ENCODE measurements around the gene WWC2.
"Not testable (repeated sequence)": the region's sequence is repeated elsewhere in the genome, so short reads cannot be mapped to it uniquely, and the experiment has no call there.

Gene WWC2

DNA sequence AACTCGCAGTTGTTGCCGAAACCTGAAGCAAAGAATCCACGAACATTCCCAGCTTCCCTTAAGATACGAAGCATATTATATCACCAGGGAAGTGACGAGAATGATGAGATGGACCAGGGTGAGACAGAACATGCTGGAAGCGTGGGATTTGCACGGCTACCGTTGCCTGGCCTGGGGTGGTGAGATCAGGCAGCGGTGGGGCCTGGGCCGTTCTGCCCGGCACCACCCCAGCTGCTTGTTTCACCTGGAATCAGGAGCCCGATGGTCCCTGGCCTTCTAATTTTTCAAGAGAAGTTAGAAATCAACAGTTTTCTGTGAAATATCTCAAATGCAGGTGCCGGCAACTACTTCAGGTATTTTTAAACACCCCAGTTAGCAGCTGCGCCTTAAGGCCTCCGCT, 215.3 kb downstream of the WWC2 start:
- H3K36me3 ChIP-seq (ENCODE audit: control insufficient read depth, insufficient read depth, low read length) = peaks cover 18% of the 10 kb centered on the region

DNA sequence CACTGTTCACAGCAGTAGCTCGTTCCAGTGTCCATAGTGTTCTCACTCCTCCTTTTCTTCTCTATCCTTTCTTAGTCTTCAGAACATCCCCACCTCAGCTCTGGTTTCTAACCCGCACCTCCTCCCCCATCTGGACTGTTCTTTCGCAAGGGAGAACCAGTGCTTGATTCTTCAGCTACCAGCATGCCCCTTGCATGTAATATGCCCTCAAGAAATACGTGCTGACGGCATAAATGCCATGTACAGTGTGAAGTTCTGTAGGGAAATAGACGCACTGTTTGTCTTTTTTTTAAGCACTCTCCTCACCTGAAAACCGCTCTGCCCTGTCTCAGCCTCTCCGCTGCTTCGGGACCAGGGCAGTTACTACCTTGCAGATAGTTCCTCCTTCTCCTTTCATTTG, 215.7 kb downstream of the WWC2 start:
- Histone ChIP-seq H3K4me1 (ENCODE audit: control insufficient read depth, insufficient read depth, low read length) (no peaks in the 10 kb centered on the region), H3K27me3 (ENCODE audit: control insufficient read depth, insufficient read depth, low read length) (no peaks in the 10 kb centered on the region), H3K9me3 (ENCODE audit: control insufficient read depth, insufficient read depth, low read length) (no peaks in the 10 kb centered on the region), H3K36me3 (ENCODE audit: control insufficient read depth, insufficient read depth, low read length) (peaks cover 18% of the 10 kb centered on the region), H3K4me3 (ENCODE audit: low read depth, low read length) (no peak overlapping the region), H3K9ac (ENCODE audit: low read depth, low read length) (no peak overlapping the region)

More for the DNA sequence above, 215.3 kb downstream of the WWC2 start:
- Histone ChIP-seq H3K27me3 (ENCODE audit: control insufficient read depth, insufficient read depth, low read length) (no peaks in the 10 kb centered on the region), H3K9me3 (ENCODE audit: control insufficient read depth, insufficient read depth, low read length) (no peaks in the 10 kb centered on the region), H3K4me1 (ENCODE audit: control insufficient read depth, insufficient read depth, low read length) (no peaks in the 10 kb centered on the region), H3K9ac (ENCODE audit: low read depth, low read length) (no peak overlapping the region), H3K4me3 (ENCODE audit: low read depth, low read length) (no peak overlapping the region)

DNA sequence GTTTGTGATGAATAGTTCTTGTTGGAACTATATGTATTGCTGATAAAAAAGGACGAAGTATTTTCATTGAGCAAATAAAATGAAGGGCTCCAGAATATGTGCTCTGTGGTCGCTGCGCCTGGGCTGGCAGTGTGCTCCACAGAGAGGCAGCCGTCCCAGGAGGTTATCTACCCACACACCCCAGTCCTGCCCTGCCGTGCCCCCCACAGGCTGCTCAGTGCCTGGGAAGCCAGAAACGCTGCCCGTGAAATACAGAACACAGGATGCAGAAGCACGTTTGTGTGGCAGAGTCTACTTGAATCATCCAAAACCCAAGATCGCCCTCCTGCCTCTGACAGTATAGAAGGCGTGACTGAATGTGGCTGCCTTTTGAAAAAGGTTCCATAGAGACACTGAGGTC, 219.6 kb downstream of the WWC2 start:
- no peak overlapping the region for H3K9ac ChIP-seq (ENCODE audit: low read depth, low read length)
- peaks cover 5% of the 10 kb centered on the region for H3K36me3 ChIP-seq (ENCODE audit: control insufficient read depth, insufficient read depth, low read length)
- no peak overlapping the region for H3K4me3 ChIP-seq (ENCODE audit: low read depth, low read length)
- no peaks in the 10 kb centered on the region for H3K27me3 ChIP-seq (ENCODE audit: control insufficient read depth, insufficient read depth, low read length)
- no peaks in the 10 kb centered on the region for H3K9me3 ChIP-seq (ENCODE audit: control insufficient read depth, insufficient read depth, low read length)
- no peaks in the 10 kb centered on the region for H3K4me1 ChIP-seq (ENCODE audit: control insufficient read depth, insufficient read depth, low read length)

DNA sequence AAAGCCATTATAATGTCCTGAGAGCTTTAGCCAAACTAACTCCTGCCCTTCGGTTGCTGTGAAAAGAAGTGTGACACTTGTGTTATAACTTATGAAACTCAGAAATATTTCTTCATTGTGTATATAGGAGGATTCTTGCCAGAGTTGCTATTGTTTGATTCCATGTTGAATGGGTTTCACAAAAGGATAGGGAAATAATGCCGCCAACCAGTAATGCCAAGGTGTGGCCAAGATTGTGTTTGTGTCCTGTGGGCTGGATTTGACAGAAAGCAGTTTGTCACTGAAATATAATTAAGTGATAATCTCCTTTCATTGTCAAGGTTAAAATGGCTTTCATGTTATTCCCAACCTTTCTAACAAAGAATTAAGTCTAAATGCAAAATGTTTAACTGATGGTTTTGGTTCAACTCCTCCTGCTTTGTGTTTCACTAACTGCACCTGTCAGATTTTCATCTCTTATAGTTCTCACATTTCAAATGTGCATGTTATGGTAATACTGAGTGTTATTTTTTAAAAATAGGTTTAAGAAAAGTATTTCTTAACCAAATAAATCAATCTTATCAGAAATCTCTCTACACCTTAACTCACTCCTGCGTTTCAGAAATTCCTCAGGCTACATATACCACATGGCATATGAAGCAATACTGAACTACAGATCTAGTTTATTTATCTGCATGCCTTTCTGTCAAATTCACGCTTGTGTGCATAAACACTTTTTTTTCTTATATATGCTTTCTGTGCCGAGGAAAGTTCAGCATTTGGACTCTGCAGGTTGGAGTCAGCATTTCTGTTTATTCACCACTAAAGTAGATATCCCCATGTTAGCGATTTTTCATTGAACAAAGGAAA, 221.4 kb downstream of the WWC2 start, which contains the start of gene CLDN22:
TSS of gene CLDN22 (minus strand) at position 66 of the 849 bp plus-strand sequence. CDS start at position 8, 58 bp downstream.
- H3K4me3 ChIP-seq (ENCODE audit: low read depth, low read length) = no peak within 1 kb of the TSS
- H3K36me3 ChIP-seq (ENCODE audit: control insufficient read depth, insufficient read depth, low read length) = peaks cover 3% of the 10 kb centered on the region
- no peaks in the 10 kb centered on the region for H3K9me3 ChIP-seq (ENCODE audit: control insufficient read depth, insufficient read depth, low read length)
- H3K9ac ChIP-seq (ENCODE audit: low read depth, low read length) = no peak within 1 kb of the TSS
- H3K27me3 ChIP-seq (ENCODE audit: control insufficient read depth, insufficient read depth, low read length) = no peaks in the 10 kb centered on the region
- no peaks in the 10 kb centered on the region for H3K4me1 ChIP-seq (ENCODE audit: control insufficient read depth, insufficient read depth, low read length)

DNA sequence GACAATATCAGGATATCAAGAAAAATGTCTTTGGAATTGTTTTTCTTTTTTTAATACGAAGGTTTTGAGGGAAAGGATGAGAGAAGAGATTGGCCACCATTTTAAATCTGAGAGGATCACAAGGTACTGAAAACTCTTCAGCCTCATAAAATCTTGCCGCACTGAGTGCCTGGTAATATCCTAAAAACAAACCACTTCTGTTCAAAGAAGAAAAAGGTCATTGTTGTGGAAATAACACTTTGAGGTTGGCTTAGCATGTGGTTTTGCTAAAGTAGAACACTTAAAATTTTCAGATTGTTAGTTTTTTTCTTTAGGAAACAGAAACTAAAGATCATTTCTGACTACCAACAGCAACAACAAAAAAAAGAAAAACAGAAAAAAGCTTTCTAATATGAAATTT, 222.0 kb downstream of the WWC2 start:
- Histone ChIP-seq H3K4me1 (ENCODE audit: control insufficient read depth, insufficient read depth, low read length) (no peaks in the 10 kb centered on the region), H3K36me3 (ENCODE audit: control insufficient read depth, insufficient read depth, low read length) (no peaks in the 10 kb centered on the region), H3K27me3 (ENCODE audit: control insufficient read depth, insufficient read depth, low read length) (no peaks in the 10 kb centered on the region), H3K4me3 (ENCODE audit: low read depth, low read length) (no peak overlapping the region), H3K9ac (ENCODE audit: low read depth, low read length) (no peak overlapping the region), H3K9me3 (ENCODE audit: control insufficient read depth, insufficient read depth, low read length) (no peaks in the 10 kb centered on the region)

DNA sequence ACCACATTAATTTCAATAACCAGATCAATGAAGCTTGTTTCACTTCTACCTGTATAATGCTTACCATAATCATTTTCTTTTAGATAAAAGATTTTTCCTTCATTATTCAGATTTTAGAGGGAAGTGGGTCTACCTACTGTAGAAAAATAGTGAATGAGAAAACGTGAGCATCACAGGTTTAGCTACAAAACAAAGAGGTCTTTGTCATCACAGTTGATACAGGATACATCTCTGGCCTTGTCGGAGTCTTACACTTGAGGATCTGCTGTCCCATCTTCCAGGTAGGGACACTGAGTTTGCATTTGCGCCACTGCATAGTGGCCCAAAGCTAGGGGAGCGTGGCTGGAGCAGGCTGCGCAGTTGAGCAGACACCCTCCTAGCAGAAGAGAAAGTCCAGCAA, 222.5 kb downstream of the WWC2 start:
- Histone ChIP-seq H3K36me3 (ENCODE audit: control insufficient read depth, insufficient read depth, low read length) (no peaks in the 10 kb centered on the region), H3K27me3 (ENCODE audit: control insufficient read depth, insufficient read depth, low read length) (no peaks in the 10 kb centered on the region), H3K9me3 (ENCODE audit: control insufficient read depth, insufficient read depth, low read length) (no peaks in the 10 kb centered on the region), H3K4me1 (ENCODE audit: control insufficient read depth, insufficient read depth, low read length) (no peaks in the 10 kb centered on the region), H3K4me3 (ENCODE audit: low read depth, low read length) (no peak overlapping the region), H3K9ac (ENCODE audit: low read depth, low read length) (no peak overlapping the region)

DNA sequence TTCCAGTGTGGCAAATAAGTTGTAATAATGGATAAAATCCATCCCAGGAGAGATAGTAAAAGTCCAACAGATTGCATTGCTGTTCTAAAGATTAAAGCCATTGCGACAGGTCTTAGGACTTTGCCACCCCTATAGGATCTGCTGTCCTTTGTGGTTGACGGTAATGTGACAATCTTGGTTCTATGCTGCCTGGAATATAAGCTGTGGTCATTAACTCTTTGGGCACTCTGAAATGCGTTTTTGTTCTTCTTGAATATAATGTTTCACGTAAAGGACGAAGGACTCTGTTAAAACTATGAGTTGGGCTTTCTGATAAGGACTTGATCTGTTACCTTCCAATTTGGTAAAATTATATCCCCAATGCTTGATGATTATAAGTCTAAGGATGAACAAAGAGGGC, 223.3 kb downstream of the WWC2 start, which contains the start of gene CLDN24:
TSS of gene CLDN24 (minus strand) at position 101 of the 400 bp plus-strand sequence. CDS start at position 101, 0 bp downstream.
- H3K9me3 ChIP-seq (ENCODE audit: control insufficient read depth, insufficient read depth, low read length) = no peaks in the 10 kb centered on the region
- H3K4me1 ChIP-seq (ENCODE audit: control insufficient read depth, insufficient read depth, low read length) = no peaks in the 10 kb centered on the region
- no peaks in the 10 kb centered on the region for H3K36me3 ChIP-seq (ENCODE audit: control insufficient read depth, insufficient read depth, low read length)
- H3K4me3 ChIP-seq (ENCODE audit: low read depth, low read length) = no peak within 1 kb of the TSS
- H3K9ac ChIP-seq (ENCODE audit: low read depth, low read length) = no peak within 1 kb of the TSS
- no peaks in the 10 kb centered on the region for H3K27me3 ChIP-seq (ENCODE audit: control insufficient read depth, insufficient read depth, low read length)

DNA sequence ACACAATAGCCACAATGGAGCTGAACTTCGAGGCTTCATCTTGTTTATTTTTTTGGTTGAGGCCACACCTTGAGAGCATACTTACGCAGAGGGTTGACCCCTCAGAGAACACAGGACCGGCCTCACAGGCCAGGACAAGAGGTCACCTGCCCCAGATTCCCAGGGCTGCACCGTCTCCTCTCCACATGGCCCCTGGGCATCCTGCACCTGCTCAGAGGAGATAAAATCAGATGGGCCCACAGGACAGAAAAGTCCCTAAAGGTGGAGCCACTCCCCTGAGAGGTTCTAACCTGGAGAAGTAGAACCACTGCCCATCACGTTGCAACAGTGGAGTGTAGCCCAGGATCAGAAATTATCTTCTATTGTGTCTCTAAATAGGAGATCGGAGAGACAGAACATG, 224.2 kb downstream of the WWC2 start:
- H3K27me3 ChIP-seq (ENCODE audit: control insufficient read depth, insufficient read depth, low read length) = no peaks in the 10 kb centered on the region

DNA sequence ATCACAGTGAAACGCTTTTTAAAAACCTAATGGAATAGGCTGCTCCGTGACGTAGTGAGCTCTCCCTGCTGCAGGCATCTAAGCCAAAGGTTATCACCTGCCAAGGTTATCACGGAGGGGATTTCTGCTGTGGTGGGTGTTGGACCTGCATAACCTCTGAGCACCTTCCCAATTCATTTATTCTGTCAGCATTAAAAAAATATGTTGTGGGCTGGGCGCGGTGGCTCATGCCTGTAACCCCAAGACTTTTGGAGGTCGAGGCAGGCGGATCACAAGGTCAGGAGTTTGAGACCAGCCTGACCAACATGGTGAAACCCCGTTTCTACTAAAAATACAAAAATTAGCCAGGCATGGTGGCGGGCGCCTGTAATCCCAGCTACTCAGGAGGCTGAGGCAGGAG, 225.0 kb downstream of the WWC2 start:
- not testable (repeated sequence) for H3K27me3 ChIP-seq (ENCODE audit: control insufficient read depth, insufficient read depth, low read length); H3K4me1 ChIP-seq (ENCODE audit: control insufficient read depth, insufficient read depth, low read length); H3K4me3 ChIP-seq (ENCODE audit: low read depth, low read length); H3K9me3 ChIP-seq (ENCODE audit: control insufficient read depth, insufficient read depth, low read length); H3K36me3 ChIP-seq (ENCODE audit: control insufficient read depth, insufficient read depth, low read length); H3K9ac ChIP-seq (ENCODE audit: low read depth, low read length)

More for the DNA sequence above, 224.2 kb downstream of the WWC2 start:
- Histone ChIP-seq H3K4me3 (ENCODE audit: low read depth, low read length) (no peak overlapping the region), H3K4me1 (ENCODE audit: control insufficient read depth, insufficient read depth, low read length) (no peaks in the 10 kb centered on the region), H3K36me3 (ENCODE audit: control insufficient read depth, insufficient read depth, low read length) (no peaks in the 10 kb centered on the region), H3K9ac (ENCODE audit: low read depth, low read length) (no peak overlapping the region), H3K9me3 (ENCODE audit: control insufficient read depth, insufficient read depth, low read length) (no peaks in the 10 kb centered on the region)

DNA sequence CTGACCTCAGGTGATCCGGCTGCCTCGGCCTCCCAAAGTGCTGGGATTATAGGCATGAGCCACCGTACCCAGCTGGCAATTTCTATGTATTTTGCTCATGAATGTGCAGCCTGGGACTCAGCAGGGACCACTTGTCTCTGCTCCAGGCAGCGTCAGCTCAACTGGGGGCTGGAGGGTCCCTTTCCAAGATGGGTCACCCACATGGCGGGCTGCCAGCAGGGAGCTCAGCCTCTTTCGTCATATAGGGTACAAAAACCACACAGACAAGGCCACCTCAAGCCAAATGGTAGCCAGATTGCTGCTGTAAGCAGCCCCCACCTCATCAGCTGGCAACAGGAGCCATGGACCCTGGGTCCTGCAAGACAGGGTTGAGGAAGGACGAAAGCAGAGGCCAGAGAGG, 225.6 kb downstream of the WWC2 start:
- H3K27me3 ChIP-seq (ENCODE audit: control insufficient read depth, insufficient read depth, low read length) = no peaks in the 10 kb centered on the region
- H3K36me3 ChIP-seq (ENCODE audit: control insufficient read depth, insufficient read depth, low read length) = no peaks in the 10 kb centered on the region
- no peaks in the 10 kb centered on the region for H3K4me1 ChIP-seq (ENCODE audit: control insufficient read depth, insufficient read depth, low read length)
- no peaks in the 10 kb centered on the region for H3K9me3 ChIP-seq (ENCODE audit: control insufficient read depth, insufficient read depth, low read length)
- no peak overlapping the region for H3K9ac ChIP-seq (ENCODE audit: low read depth, low read length)
- no peak overlapping the region for H3K4me3 ChIP-seq (ENCODE audit: low read depth, low read length)

DNA sequence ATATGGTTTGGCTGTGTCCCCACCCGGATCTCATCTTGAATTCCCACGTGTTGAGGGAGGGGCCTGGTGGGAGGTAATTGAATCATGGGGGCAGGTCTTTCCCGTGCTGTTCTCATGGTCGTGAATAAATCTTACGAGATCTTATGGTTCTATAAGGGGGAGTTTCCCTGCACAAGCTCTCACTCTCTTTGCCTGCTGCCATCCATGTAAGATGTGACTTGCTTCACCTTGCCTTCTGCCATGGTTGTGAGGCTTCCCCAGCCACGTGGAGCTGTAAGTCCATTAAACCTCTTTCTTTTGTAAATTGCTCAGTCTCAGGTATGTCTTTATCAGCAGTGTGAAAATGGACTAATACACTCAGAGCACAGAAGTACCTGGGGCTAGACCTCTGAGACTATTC, 227.3 kb downstream of the WWC2 start:
- not testable (repeated sequence) for H3K4me3 ChIP-seq (ENCODE audit: low read depth, low read length); H3K9ac ChIP-seq (ENCODE audit: low read depth, low read length); H3K27me3 ChIP-seq (ENCODE audit: control insufficient read depth, insufficient read depth, low read length); H3K9me3 ChIP-seq (ENCODE audit: control insufficient read depth, insufficient read depth, low read length); H3K4me1 ChIP-seq (ENCODE audit: control insufficient read depth, insufficient read depth, low read length); H3K36me3 ChIP-seq (ENCODE audit: control insufficient read depth, insufficient read depth, low read length)

DNA sequence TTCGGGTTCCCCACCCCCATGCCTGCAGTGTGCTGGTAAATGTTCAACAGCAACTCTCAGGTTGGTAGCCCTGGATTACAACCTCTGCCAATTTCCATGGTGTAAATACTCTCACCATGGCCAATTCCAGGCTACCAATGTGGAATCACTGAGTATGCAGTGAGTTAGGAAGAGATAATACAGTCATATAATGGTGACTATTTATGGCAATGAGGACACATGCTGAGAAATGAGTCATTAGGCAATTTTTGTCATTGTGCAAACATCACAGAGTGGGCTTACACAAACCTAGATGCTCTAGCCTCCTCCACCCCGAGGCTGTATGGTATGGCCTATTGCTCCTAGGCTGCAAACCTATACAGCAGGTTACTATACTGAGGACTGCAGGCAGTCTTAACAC, 227.8 kb downstream of the WWC2 start:
- Histone ChIP-seq H3K9me3 (ENCODE audit: control insufficient read depth, insufficient read depth, low read length) (no peaks in the 10 kb centered on the region), H3K4me1 (ENCODE audit: control insufficient read depth, insufficient read depth, low read length) (no peaks in the 10 kb centered on the region), H3K36me3 (ENCODE audit: control insufficient read depth, insufficient read depth, low read length) (no peaks in the 10 kb centered on the region), H3K9ac (ENCODE audit: low read depth, low read length) (no peak overlapping the region), H3K4me3 (ENCODE audit: low read depth, low read length) (no peak overlapping the region), H3K27me3 (ENCODE audit: control insufficient read depth, insufficient read depth, low read length) (no peaks in the 10 kb centered on the region)

Data from iPS-15b (cell line).